HEK293 (cell line): ENCODE results near the gene RPL23.

ENCODE experiments used
- CTCF ChIA-PET: fragments of 350-600 bp; formaldehyde crosslinking; extraction: SDS; loops from one replicate; lab custom pipeline; 2021; ENCODE audit warnings: antibody characterized with exemption; lab: Yijun Ruan, JAX
- POLR2A ChIA-PET: fragments of 300-600 bp; formaldehyde crosslinking; extraction: SDS; loops from one replicate; lab custom pipeline; 2020; ENCODE audit warnings: antibody characterized with exemption, inconsistent platforms; lab: Yijun Ruan, JAX
- H3K27ac ChIP-seq: fragments of 200-500 bp; sonication (Bioruptor generic); 2 replicates; pipeline ENCODE4 v1.5.1; 2014; ENCODE audit warnings: low read depth, low read length, control low read depth, inconsistent platforms; ENCODE audit errors: extremely low read depth
- H3K36me3 ChIP-seq, 2 experiments: fragments of 200-500 bp in 1 of 2; sonication (Bioruptor generic) in 1 of 2; 1 replicate in 1 of 2; 2 replicates in 1 of 2; pipeline ENCODE4 v1.5.1; 2014 to 2017; ENCODE audit warnings: inconsistent platforms in 2 of 2, low read length in 2 of 2; ENCODE audit not compliant: control insufficient read depth in 2 of 2, insufficient read depth in 1 of 2
- H3K4me1 ChIP-seq: fragments of 200-500 bp; sonication (Bioruptor generic); 2 replicates; pipeline ENCODE4 v1.5.1; 2014; ENCODE audit warnings: mild to moderate bottlenecking, low read length, inconsistent platforms; ENCODE audit not compliant: control insufficient read depth, insufficient read depth
- H3K4me3 ChIP-seq: 2 replicates; pipeline ENCODE4 v1.5.1; 2011; ENCODE audit warnings: low read depth, mild to moderate bottlenecking, control low read depth, low read length, moderate library complexity
- H3K9me3 ChIP-seq: fragments of 200-500 bp; sonication (Bioruptor generic); 2 replicates; pipeline ENCODE4 v1.5.1; 2014; ENCODE audit warnings: low read depth, low read length, inconsistent platforms; ENCODE audit not compliant: control insufficient read depth, insufficient read depth
- EGR2 ChIP-seq: fragments of 450-650 bp; formaldehyde crosslinking; IDR thresholded peaks from 2 replicates; pipeline ENCODE4 v1.5.1; 2016; ENCODE audit warnings: low read depth, missing biosample characterization, missing genetic modification characterization
- HOXA7 ChIP-seq: sonication (generic); formaldehyde crosslinking; IDR thresholded peaks from 2 replicates; pipeline ENCODE4 v1.8.1; 2022; ENCODE audit warnings: missing genetic modification reagents, borderline replicate concordance
- KLF10 ChIP-seq: fragments of 450-650 bp; IDR thresholded peaks from 2 replicates; pipeline ENCODE4 v1.5.1; 2018; ENCODE audit warnings: missing biosample characterization, mild to moderate bottlenecking, missing genetic modification characterization
- PRDM1 ChIP-seq: fragments of 450-650 bp; formaldehyde crosslinking; IDR thresholded peaks from 2 replicates; pipeline ENCODE4; 2016; ENCODE audit warnings: missing biosample characterization, missing genetic modification characterization
- TRIM28 ChIP-seq: IDR thresholded peaks from 2 replicates; pipeline ENCODE4 v1.6.1; 2011; ENCODE audit warnings: low read length, control low read depth, borderline replicate concordance
- ZFP37 ChIP-seq: fragments of 450-650 bp; formaldehyde crosslinking; IDR thresholded peaks from 2 replicates; pipeline ENCODE4 v1.5.1; 2016; ENCODE audit warnings: missing biosample characterization, missing genetic modification characterization
- ZNF121 ChIP-seq: fragments of 450-650 bp; formaldehyde crosslinking; IDR thresholded peaks from 2 replicates; pipeline ENCODE4 v1.5.1; 2016; ENCODE audit warnings: missing biosample characterization, missing genetic modification characterization
- ZNF239 ChIP-seq: fragments of 450-650 bp; formaldehyde crosslinking; IDR thresholded peaks from 2 replicates; pipeline ENCODE4 v1.5.1; 2016; ENCODE audit warnings: missing biosample characterization, missing genetic modification characterization
- ZNF391 ChIP-seq: fragments of 450-650 bp; formaldehyde crosslinking; IDR thresholded peaks from 2 replicates; pipeline ENCODE4 v1.5.1; 2016; ENCODE audit warnings: low read depth, missing biosample characterization, missing genetic modification characterization, borderline replicate concordance
- ZNF404 ChIP-seq: fragments of 450-650 bp; formaldehyde crosslinking; IDR thresholded peaks from 2 replicates; pipeline ENCODE4 v1.5.1; 2017; ENCODE audit warnings: missing biosample characterization, missing genetic modification characterization
- ZNF571 ChIP-seq: fragments of 450-650 bp; formaldehyde crosslinking; IDR thresholded peaks from 2 replicates; pipeline ENCODE4 v1.5.0; 2017; ENCODE audit warnings: missing biosample characterization, missing genetic modification characterization
- ZNF658 ChIP-seq: fragments of 450-650 bp; formaldehyde crosslinking; IDR thresholded peaks from 2 replicates; pipeline ENCODE4; 2016; ENCODE audit warnings: missing biosample characterization, missing genetic modification characterization
- ZNF664 ChIP-seq: fragments of 450-650 bp; formaldehyde crosslinking; IDR thresholded peaks from 2 replicates; pipeline ENCODE4 v1.5.1; 2016; ENCODE audit warnings: missing biosample characterization, missing genetic modification characterization
- ZNF670 ChIP-seq: fragments of 450-650 bp; formaldehyde crosslinking; IDR thresholded peaks from 2 replicates; pipeline ENCODE4 v1.5.1; 2016; ENCODE audit warnings: missing biosample characterization, missing genetic modification characterization, low read depth
- ZNF747 ChIP-seq: fragments of 450-650 bp; formaldehyde crosslinking; IDR thresholded peaks from 2 replicates; pipeline ENCODE4 v1.5.1; 2016; ENCODE audit warnings: missing biosample characterization, missing genetic modification characterization
- ZNF843 ChIP-seq: fragments of 450-650 bp; formaldehyde crosslinking; IDR thresholded peaks from 2 replicates; pipeline ENCODE4 v1.5.1; 2016; ENCODE audit warnings: missing biosample characterization, missing genetic modification characterization
- TF ChIP-seq, protein P1 (sequence below): fragments of 450-650 bp; formaldehyde crosslinking; IDR thresholded peaks from 2 replicates; pipeline ENCODE4 v1.5.1; 2016; ENCODE audit warnings: missing biosample characterization, missing genetic modification characterization
- TF ChIP-seq, protein P2 (sequence below): fragments of 450-650 bp; formaldehyde crosslinking; IDR thresholded peaks from 2 replicates; pipeline ENCODE4 v1.5.1; 2017; ENCODE audit warnings: missing biosample characterization, missing genetic modification characterization
- TF ChIP-seq, protein P3 (sequence below): fragments of 450-650 bp; formaldehyde crosslinking; IDR thresholded peaks from 2 replicates; pipeline ENCODE4 v1.5.1; 2016; ENCODE audit warnings: missing biosample characterization, missing genetic modification characterization
- TF ChIP-seq, protein P4 (sequence below): fragments of 450-650 bp; formaldehyde crosslinking; IDR thresholded peaks from 2 replicates; pipeline ENCODE4 v1.5.1; 2016; ENCODE audit warnings: missing biosample characterization, missing genetic modification characterization

RPL23 gene

DNA sequence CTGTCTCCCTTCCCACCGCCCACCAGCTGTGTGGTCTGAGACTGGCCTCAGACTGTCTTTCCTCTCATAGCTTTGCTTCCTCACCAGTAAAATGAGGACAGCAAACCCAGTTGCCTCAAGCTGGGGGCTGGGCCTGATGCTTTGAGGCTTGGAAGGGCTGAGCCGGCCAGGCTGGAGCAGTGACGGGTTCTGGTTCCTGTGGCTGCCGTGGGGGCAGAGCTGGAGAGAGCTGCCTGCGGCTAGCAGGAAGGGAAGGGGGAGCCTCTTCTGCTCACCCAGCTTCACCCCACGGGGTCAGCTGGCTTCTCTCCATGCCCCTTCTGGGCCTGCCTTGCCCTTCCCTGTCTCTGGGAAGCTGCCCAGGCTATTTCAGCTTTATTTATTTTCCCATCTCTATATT lies 40.1 kb upstream of the RPL23 start (continued):
- TF ChIP-seq EGR2 (tag by site-specific recombination) = no peak
- no peak for TF ChIP-seq ZNF239
- TF ChIP-seq ZNF843 (tag by site-specific recombination) = no peak
- TF ChIP-seq, protein P1, sequence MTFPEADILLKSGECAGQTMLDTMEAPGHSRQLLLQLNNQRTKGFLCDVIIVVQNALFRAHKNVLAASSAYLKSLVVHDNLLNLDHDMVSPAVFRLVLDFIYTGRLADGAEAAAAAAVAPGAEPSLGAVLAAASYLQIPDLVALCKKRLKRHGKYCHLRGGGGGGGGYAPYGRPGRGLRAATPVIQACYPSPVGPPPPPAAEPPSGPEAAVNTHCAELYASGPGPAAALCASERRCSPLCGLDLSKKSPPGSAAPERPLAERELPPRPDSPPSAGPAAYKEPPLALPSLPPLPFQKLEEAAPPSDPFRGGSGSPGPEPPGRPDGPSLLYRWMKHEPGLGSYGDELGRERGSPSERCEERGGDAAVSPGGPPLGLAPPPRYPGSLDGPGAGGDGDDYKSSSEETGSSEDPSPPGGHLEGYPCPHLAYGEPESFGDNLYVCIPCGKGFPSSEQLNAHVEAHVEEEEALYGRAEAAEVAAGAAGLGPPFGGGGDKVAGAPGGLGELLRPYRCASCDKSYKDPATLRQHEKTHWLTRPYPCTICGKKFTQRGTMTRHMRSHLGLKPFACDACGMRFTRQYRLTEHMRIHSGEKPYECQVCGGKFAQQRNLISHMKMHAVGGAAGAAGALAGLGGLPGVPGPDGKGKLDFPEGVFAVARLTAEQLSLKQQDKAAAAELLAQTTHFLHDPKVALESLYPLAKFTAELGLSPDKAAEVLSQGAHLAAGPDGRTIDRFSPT = no peak
- TF ChIP-seq ZNF664 = no peak
- no peak for TF ChIP-seq ZNF404 (tag by site-specific recombination)
- no peak for TF ChIP-seq TRIM28

DNA sequence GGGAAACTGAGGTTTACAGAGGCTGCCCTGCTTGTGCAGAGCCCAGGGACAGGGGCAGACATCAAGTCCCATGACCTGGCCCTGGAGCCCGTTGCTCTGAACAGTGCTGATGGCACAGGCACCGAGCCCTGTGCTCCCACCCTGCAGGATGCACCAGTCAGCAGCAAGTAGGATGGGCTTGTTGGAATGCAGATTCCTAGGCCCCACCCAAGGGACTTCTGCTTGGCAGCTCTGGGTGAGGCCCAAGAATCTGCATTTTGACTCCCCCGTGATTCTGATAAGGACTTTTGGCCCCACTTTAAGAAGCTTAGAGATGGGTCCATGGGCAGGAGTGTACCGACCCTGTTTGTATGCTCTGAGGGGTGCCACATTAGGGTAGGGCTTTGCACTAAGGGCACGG lies 39.6 kb upstream of the RPL23 start:
- POLR2A ChIA-PET = interaction anchor here (0.8 to 1.0 kb wide), 3 partner anchors 23 to 46 kb away, joined by 3 to 4 read pairs (median 4); partner anchors contain the start of gene LASP1
- CTCF ChIA-PET = interaction anchor here (0.7 kb wide), 2 partner anchors 15 to 282 kb away, joined by 4 read pairs; no protein-coding TSS in a partner anchor
- H3K4me1 ChIP-seq = no peaks in the 10 kb centered on the region
- TF ChIP-seq, protein P1 = no peak
- TF ChIP-seq ZNF571 (tag by site-specific recombination) (no peak), ZNF658 (tag by site-specific recombination) (no peak), KLF10 (tag by site-specific recombination) (no peak), ZNF747 (tag by site-specific recombination) (no peak), ZNF121 (tag by site-specific recombination) (no peak), ZFP37 (tag by site-specific recombination) (no peak), ZNF670 (tag by site-specific recombination) (no peak), HOXA7 (CRISPR knock-in tag) (no peak), PRDM1 (tag by site-specific recombination) (no peak), ZNF391 (tag by site-specific recombination) (no peak)
- TF ChIP-seq, protein P2, sequence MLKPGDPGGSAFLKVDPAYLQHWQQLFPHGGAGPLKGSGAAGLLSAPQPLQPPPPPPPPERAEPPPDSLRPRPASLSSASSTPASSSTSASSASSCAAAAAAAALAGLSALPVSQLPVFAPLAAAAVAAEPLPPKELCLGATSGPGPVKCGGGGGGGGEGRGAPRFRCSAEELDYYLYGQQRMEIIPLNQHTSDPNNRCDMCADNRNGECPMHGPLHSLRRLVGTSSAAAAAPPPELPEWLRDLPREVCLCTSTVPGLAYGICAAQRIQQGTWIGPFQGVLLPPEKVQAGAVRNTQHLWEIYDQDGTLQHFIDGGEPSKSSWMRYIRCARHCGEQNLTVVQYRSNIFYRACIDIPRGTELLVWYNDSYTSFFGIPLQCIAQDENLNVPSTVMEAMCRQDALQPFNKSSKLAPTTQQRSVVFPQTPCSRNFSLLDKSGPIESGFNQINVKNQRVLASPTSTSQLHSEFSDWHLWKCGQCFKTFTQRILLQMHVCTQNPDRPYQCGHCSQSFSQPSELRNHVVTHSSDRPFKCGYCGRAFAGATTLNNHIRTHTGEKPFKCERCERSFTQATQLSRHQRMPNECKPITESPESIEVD = no peak
- TF ChIP-seq, protein P3, sequence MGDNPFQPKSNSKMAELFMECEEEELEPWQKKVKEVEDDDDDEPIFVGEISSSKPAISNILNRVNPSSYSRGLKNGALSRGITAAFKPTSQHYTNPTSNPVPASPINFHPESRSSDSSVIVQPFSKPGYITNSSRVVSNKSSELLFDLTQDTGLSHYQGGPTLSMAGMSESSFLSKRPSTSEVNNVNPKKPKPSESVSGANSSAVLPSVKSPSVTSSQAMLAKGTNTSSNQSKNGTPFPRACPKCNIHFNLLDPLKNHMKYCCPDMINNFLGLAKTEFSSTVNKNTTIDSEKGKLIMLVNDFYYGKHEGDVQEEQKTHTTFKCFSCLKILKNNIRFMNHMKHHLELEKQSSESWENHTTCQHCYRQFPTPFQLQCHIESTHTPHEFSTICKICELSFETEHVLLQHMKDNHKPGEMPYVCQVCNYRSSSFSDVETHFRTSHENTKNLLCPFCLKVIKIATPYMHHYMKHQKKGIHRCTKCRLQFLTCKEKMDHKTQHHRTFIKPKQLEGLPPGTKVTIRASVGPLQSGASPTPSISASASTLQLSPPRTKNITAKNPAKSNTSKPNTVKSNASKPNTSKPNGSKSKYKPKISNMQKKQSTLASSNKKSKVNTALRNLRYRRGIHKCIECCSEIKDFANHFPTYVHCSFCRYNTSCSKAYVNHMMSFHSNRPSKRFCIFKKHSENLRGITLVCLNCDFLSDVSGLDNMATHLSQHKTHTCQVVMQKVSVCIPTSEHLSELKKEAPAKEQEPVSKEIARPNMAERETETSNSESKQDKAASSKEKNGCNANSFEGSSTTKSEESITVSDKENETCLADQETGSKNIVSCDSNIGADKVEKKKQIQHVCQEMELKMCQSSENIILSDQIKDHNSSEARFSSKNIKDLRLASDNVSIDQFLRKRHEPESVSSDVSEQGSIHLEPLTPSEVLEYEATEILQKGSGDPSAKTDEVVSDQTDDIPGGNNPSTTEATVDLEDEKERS (tag by site-specific recombination) = no peak
- TF ChIP-seq, protein P4, sequence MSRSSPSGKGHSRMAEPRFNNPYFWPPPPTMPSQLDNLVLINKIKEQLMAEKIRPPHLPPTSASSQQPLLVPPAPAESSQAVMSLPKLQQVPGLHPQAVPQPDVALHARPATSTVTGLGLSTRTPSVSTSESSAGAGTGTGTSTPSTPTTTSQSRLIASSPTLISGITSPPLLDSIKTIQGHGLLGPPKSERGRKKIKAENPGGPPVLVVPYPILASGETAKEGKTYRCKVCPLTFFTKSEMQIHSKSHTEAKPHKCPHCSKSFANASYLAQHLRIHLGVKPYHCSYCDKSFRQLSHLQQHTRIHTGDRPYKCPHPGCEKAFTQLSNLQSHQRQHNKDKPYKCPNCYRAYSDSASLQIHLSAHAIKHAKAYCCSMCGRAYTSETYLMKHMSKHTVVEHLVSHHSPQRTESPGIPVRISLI (tag by site-specific recombination) = no peak
- H3K27ac ChIP-seq = no peak overlapping the region
- no peaks in the 10 kb centered on the region for H3K9me3 ChIP-seq
- no peak overlapping the region for H3K4me3 ChIP-seq
- peaks cover 0 to 56% of the 10 kb centered on the region in 2 experiments; a peak in 2 of 3 replicates for H3K36me3 ChIP-seq
